Cardiac muscle cell (in vitro differentiated cells and primary cell): Measurements from ENCODE around the gene MMRN1. TPM values are rescaled to one million over a fixed set of nuclear protein-coding genes. Genes with fewer than 3 reads are reported as not detected.
A peak's percentile ranks its signal among the peaks of the same experiment; 100 is the strongest.
"Not testable (repeated sequence)": the region's sequence is repeated elsewhere in the genome, so short reads cannot be mapped to it uniquely, and the experiment has no call there.

Source experiments
- DNase-seq, 2 donors: peaks; one replicate each; pipeline versions ENCODE4 v3.0.0 to v3.0.0-alpha.2; 2010 to 2017; ENCODE audit warnings: low read depth in 1 of 2, low spot score in 1 of 2
- H3K27ac ChIP-seq: fragments of 200-600 bp; sonication (generic); 2 replicates; pipeline ENCODE4 v1.5.1; 2016
- H3K27me3 ChIP-seq: fragments of 200-600 bp; sonication (generic); 2 replicates; pipeline ENCODE4 v1.6.0; 2016; ENCODE audit warnings: control low read depth
- H3K36me3 ChIP-seq: fragments of 200-600 bp; sonication (generic); 2 replicates; pipeline ENCODE4 v1.5.1; 2016; ENCODE audit warnings: control low read depth
- H3K4me1 ChIP-seq: fragments of 200-600 bp; sonication (generic); 2 replicates; pipeline ENCODE4 v1.8.1; 2017; ENCODE audit warnings: low read depth, mild to moderate bottlenecking, mixed run types
- H3K4me3 ChIP-seq: fragments of 200-600 bp; sonication (generic); 2 replicates; pipeline ENCODE4 v1.5.1; 2016; ENCODE audit warnings: mild to moderate bottlenecking
- H3K9me3 ChIP-seq: fragments of 200-600 bp; sonication (generic); 2 replicates; pipeline ENCODE4 v1.5.1; 2017; ENCODE audit warnings: low read depth, mild to moderate bottlenecking, control low read depth
- CTCF ChIP-seq: IDR thresholded peaks from 2 replicates; pipeline ENCODE4 v1.5.1; 2012; ENCODE audit warnings: low read depth, mild to moderate bottlenecking, low read length
- polyA plus RNA-seq: library from polyadenylated mRNA; unstranded; fragments of >200 nt; fragmentation: Nextera tagmentation; extraction: Ambion mirVana; gene quantifications from 2 replicates; pipeline ENCODE4 v1.2.1, GENCODE V29; 2016
- total RNA-seq: library from RNA; depleted of rRNA; stranded (reverse); fragments of >200 nt; gene quantifications from 2 replicates; pipeline ENCODE4 v1.2.3, GENCODE V29; 2016

The MMRN1 gene
- total and polyA plus RNA-seq, 2 experiments from 2014 or later, result 0.27 to 0.83 TPM

GRCh38 chr4:89889289-89889688 is 5.4 kb upstream of the MMRN1 start:
- no peak for TF ChIP-seq CTCF
- H3K27ac ChIP-seq, result peak overlapping the region; percentile 38
- H3K36me3 ChIP-seq, result no peaks in the 10 kb centered on the region
- H3K27me3 ChIP-seq, result peaks cover 4% of the 10 kb centered on the region
- DNase-seq, result peak; percentile 6 to 47
- no peaks in the 10 kb centered on the region for H3K9me3 ChIP-seq
- no peak overlapping the region for H3K4me3 ChIP-seq
- H3K4me1 ChIP-seq, result peaks cover 3% of the 10 kb centered on the region

- no peak overlapping the region for H3K27ac ChIP-seq
- peaks cover 12% of the 10 kb centered on the region for H3K4me1 ChIP-seq
- no peak for DNase-seq
- no peak overlapping the region for H3K4me3 ChIP-seq
- H3K9me3 ChIP-seq, result no peaks in the 10 kb centered on the region
- H3K27me3 ChIP-seq, result no peaks in the 10 kb centered on the region
- H3K36me3 ChIP-seq, result no peaks in the 10 kb centered on the region
- no peak for TF ChIP-seq CTCF
These were observed 3.2 kb downstream of the MMRN1 start for GRCh38 chr4:89897867-89898266.

- peak in 1 of 2 donors; percentile 69 for DNase-seq
- H3K4me3 ChIP-seq, result no peak overlapping the region
- no peaks in the 10 kb centered on the region for H3K27me3 ChIP-seq
- no peak for TF ChIP-seq CTCF
- no peaks in the 10 kb centered on the region for H3K36me3 ChIP-seq
- H3K27ac ChIP-seq, result peak overlapping the region; percentile 25
- no peaks in the 10 kb centered on the region for H3K9me3 ChIP-seq
- H3K4me1 ChIP-seq, result peaks cover 12% of the 10 kb centered on the region
These were observed 3.7 kb downstream of the MMRN1 start for GRCh38 chr4:89898304-89898716.

GRCh38 chr4:89899152-89899551 is 4.5 kb downstream of the MMRN1 start:
- peak in 1 of 2 donors; percentile 5 for DNase-seq
- Histone ChIP-seq H3K4me3 (no peak overlapping the region), H3K27me3 (no peaks in the 10 kb centered on the region), H3K27ac (no peak overlapping the region), H3K4me1 (peaks cover 12% of the 10 kb centered on the region), H3K36me3 (no peaks in the 10 kb centered on the region), H3K9me3 (no peaks in the 10 kb centered on the region)
- no peak for TF ChIP-seq CTCF

- Histone ChIP-seq H3K4me3 (no peak overlapping the region), H3K36me3 (no peaks in the 10 kb centered on the region), H3K27me3 (no peaks in the 10 kb centered on the region), H3K27ac (no peak overlapping the region), H3K9me3 (no peaks in the 10 kb centered on the region), H3K4me1 (peaks cover 12% of the 10 kb centered on the region)
- no peak for TF ChIP-seq CTCF
- no peak for DNase-seq
These were observed 5.2 kb downstream of the MMRN1 start for GRCh38 chr4:89899854-89900253.

- TF ChIP-seq CTCF, result peak; percentile 72
- peaks cover 12% of the 10 kb centered on the region for H3K4me1 ChIP-seq
- not testable (repeated sequence) for H3K36me3 ChIP-seq, H3K27me3 ChIP-seq, H3K4me3 ChIP-seq, H3K9me3 ChIP-seq, H3K27ac ChIP-seq
- peak; percentile 76 to 77 for DNase-seq
These were observed 7.3 kb downstream of the MMRN1 start for GRCh38 chr4:89901808-89902431.
